GM21786 (cell line): ENCODE results near the gene NCKAP5.
A peak's percentile ranks its signal among the peaks of the same experiment; 100 is the strongest.

Source experiments
- ATAC-seq: cut with Tn5 transposase; IDR thresholded peaks from one replicate; pipeline ENCODE4 v1.9.1; 2021; ENCODE audit not compliant: unreplicated experiment

Gene NCKAP5

GRCh38 chr2:132788310-132788838 lies 779.9 kb downstream of the NCKAP5 start:
- no peak for ATAC-seq

DNA sequence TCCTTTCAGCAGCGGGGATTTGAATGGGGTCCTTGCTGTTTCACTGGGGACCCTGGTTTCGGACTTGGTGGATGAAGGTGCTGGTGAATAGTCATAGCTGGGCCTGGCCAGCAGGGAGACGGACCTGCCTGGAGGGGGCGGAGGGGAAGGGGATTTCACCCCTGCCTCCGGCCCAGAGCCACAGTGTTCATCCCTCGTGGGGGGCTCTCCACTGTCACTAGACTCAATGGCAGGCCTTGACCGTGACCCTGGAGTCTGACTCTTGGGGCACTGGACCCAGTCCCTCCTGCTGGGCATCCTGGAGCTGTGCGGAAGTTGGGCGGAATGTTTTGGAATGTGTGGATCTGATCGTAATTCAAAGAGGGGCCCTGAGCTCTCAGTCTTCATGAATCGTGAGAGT lies 784.4 kb downstream of the NCKAP5 start:
- no peak for ATAC-seq

DNA sequence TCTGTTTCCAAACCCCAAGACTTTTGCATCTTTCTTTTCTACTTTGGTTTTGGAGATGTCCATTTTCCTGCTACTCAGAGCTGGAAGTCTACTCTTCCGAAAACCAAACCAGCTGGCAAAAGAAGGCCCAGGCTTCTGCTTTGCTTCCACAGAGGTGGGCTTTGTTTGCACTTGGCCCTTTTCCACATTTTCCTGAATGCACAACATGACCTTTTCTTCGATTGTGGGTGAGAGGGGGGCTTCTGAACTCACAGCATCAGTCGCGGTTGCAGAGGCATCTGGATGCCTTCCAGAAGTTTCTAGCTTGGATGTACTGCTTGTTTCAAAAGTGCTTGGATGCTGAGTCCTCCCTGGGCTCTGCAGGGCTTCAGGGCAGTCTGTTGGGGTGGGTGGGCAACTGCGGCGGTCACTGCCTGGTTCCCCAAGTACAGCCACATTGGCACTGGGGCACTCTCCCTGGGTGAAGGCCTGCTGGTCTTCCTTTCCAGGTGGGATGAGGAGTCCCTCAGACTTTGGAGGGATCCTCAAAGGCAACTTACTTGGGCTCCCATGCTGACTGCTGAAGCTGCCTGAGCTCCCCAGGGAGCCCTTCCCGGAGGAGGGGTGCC lies 786.0 kb downstream of the NCKAP5 start:
- no peak for ATAC-seq

GRCh38 chr2:132780651-132781050 lies 787.6 kb downstream of the NCKAP5 start:
- no peak for ATAC-seq

DNA sequence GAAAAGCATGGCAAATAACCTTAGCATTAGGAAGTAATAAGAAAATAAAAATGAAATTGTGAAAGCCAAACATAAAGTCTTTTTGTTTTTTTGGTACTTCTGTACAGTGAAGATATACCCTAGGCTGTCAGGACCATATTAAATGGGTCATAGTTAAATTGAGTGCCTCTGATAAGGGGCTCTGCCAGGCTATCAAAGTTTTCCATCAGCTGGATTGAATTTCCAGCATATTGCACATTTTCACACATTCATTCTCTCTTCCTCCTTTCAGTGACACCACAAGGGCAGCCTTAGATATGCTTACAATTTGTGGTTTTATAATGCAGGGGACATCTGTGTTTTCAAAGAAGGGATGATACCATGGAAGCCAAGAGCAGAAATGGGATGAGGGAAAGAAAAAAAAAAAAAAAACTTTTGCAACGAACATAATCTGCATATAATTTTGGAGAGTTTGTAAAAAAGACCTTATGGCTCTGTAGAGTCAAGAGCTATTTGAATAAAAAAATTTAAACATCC lies 789.0 kb downstream of the NCKAP5 start:
- no peak for ATAC-seq

- ATAC-seq = no peak
Measured at GRCh38 chr2:132776287-132776686, 792.0 kb downstream of the NCKAP5 start.

- ATAC-seq = no peak
Measured at GRCh38 chr2:132774189-132774588, 794.1 kb downstream of the NCKAP5 start.

DNA sequence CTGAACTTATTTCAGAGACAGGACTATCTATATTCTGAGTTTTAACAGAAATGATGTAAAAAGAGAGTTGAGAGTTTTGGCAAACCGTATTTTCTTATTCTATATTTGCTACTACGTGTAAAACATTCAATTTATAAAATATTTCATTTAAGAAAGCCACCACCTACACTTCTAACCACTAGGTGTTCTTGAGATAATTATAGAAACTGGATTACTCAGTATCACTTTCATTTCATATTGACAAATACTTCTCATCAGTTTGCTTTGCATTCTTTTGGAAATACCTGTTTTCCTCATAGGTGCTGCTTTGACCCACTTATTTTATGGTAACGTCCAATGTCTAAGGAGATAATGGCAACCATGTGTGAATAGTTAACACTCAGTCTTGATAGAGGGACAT lies 794.9 kb downstream of the NCKAP5 start:
- no peak for ATAC-seq

DNA sequence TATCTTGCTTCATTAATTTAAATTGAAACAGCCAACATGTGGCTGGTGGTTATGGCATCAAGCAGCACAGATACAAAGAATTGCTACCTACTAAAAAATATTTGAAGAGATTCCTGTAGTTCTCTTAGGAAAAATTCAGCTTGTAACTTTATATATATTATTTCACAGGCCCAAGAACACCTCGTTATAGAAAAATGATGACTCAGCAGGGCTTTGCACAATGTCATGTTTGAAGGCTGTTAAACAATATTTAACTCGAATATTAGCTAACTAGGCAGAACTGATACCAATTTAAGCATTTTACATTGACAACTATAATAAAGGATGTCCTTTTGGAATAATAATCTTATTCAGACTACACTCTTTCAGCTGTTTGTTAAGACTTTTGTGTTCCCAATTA lies 795.9 kb downstream of the NCKAP5 start:
- ATAC-seq = no peak

DNA sequence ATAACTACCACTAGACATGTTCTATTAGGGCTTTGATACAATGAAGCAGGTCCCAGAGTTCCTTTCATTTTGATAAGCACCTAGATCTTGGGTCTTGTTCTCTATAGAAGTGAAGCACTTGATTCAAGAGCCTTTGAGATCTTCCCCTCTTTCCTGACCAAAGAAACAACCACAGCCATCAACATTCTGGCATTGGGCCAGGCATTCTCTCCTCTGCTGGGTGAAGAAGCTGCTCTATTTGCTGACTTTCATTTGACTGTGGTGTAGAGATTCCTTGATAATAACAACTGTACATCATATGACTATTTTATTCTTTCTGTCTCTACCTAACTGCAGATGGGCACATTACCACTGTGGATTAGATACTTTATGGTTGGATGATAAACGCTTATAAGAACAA lies 801.7 kb downstream of the NCKAP5 start:
- ATAC-seq = no peak

DNA sequence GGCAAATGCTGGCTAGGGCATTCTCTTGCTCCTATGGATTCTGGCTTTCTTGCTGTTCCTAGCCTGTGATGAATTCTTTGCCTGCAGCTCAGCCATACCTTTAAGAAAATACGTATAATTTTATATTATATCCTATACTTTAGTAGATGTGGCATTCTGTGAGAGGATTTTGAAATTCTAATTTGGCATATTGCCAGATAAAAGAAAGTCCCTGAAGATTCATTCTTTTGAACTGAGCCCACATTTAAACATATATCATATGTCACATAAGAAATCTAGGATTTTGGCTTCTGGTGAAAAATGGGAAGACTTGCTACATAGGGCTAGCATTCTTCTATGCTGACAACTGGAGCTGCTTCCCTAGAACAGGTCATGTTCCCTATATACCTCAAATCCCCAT lies 806.8 kb downstream of the NCKAP5 start:
- ATAC-seq = no peak

GRCh38 chr2:132760971-132761370 lies 807.3 kb downstream of the NCKAP5 start:
- no peak for ATAC-seq

DNA sequence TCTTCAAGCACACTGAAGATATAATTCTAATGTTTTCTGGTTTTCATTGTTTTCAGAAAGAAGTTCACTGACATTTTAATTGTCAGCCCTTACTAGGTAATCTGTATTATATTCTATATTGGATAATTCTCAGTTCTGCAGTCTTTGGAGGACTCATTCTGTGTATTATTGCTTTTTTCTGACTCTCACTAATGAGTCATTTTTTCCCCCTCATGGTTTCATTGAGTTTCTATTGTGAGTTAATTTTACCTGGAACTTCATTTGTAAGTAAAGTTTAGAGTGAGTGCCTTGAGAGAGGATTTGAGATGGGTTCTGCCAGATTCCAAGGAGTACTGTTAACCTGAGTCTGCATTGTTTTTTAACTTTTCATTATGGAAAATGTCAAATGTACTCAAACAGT lies 807.9 kb downstream of the NCKAP5 start:
- peak; percentile 59 for ATAC-seq

- ATAC-seq = no peak
Measured at GRCh38 chr2:132758995-132759394, 809.3 kb downstream of the NCKAP5 start.

DNA sequence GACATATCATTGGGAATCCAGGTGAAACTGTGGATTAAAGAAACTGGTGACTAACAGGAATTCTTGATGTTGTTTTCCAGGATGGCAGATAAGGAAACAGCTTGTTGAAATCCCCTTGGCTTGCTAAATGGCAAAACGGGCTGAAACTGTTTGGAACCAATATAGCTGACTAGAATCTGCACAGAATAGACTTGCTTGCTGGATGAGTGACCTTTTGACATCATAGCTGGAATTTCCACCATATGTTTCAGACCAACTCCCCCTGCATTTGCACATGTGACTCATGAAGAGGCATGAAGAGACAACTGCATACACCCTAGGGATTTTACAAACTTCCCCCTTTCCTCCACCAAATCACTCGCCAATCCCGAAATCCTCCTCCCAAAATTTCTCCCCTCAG lies 810.6 kb downstream of the NCKAP5 start:
- no peak for ATAC-seq

DNA sequence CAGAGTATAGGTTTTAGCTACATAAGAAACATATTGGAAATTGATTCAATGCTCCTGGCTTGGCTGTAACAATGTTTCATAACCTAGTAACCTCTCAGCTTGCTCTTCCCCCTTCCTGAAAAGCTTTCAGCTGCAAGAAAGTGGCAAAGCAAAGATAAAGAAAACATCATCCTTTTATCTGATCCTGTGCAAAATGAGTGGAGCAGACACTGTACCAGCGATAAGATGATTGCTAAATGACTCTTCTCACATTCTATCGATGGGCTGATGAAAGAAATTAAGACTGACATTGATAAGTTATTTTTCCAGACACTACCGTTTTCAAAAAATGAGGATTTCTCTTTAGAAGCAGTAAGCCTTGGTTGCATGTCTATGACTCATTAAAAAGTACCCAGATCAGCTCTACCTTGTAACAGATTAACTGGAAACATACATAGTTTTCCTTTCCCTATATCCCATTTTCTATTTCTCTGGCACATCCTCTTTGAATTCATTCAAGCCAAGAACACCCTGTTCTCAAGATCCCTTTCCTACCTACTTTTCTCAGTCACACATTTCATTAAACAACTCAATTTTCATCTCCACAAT lies 811.2 kb downstream of the NCKAP5 start:
- no peak for ATAC-seq

GRCh38 chr2:132754867-132755472 lies 813.3 kb downstream of the NCKAP5 start:
- peak; percentile 47 for ATAC-seq

DNA sequence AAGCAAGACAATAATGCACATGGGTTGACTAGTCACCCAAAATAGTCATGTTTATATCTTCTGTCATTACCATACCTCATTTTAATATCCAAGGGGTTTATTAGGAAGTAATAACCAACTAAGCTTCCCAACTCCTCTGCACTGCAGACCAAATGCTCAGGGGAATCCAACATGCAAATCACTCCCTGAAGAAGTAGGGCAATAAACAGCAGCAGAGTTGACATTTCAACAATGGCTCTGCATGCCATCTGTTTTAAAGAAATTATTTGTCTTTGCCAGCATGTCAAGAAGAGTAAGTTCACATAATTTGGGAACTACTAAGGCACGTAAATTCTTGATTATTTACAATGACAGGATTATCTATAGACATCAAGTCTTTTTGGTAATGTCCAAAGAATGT lies 813.9 kb downstream of the NCKAP5 start:
- ATAC-seq = no peak

DNA sequence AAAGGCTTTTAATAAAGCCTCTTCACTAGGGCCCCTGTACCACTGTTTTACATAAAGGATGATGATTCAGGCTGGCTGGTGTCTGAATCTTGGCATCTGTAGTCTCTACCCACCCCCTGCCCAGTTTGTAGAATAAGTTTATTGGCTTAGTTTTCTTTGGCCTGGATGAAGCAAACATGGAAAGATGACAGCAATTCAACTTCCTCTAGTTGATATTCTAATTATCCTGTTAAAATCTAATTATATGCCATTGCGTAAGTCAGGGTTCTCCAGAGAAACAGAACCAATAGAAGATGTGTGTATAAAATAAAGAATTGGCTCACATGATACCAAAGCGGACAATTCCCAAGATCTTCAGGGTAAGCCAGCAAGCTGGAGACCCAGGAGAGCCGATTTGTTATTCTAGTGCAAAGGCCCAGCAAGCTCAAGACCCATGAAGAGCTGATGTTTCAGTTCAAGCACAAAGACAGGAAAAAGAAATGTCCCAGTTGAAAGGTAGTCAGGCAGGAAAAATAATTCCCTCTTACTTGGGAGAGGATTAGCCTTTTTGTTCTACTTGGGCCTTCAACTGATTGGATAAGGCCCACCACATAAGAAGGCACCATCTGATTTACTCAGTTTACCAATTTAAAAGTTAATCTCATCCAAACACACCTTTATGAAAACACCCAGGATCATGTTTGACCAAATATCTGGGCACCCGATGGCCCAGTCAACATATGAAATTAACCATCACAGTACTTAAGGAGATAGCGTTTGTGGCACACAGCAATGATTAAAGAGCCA lies 815.6 kb downstream of the NCKAP5 start:
- no peak for ATAC-seq

DNA sequence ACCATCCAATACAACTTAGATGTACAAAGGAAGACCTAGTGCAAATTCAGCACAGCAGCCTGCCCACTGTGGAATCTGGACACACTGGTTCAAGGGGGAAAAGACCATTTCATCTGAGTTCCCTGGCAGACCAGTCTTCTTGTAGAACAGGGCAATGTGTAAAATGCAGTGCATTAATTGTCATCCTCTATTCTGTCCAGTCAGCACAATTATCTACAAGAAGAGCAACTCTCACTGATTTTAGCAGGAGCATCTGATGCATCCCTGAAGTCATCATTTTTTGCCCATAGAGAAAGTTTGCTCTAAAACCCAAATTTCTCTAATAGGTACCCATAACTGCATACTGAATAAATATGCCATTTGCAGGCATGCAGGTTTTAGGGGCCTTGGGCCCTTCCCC lies 816.4 kb downstream of the NCKAP5 start:
- no peak for ATAC-seq

GRCh38 chr2:132750606-132751005 lies 817.7 kb downstream of the NCKAP5 start:
- no peak for ATAC-seq

DNA sequence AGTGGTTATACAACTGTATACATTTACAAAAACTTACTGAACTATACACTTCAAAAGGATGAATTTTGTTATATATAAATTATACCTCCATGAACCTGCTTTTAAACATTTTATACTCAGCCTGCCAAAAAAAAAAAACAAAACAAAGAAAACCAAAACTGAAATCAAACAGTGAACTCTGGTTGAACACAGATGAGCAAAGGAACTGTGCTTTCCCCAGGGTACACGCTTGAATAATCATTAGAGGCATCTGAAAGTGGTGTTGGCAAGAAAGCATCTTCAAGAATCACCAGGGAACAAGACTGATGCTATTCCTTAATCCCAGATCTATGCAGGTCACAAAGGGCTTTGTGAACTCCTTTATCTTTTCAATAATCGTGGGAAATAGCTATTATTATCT lies 821.2 kb downstream of the NCKAP5 start:
- ATAC-seq = peak; percentile 95
